Body of pancreas (tissue), 4 donors: ENCODE measurements around the gene ESM1. TPM values are rescaled to one million over a fixed set of nuclear protein-coding genes. Genes with fewer than 3 reads are reported as not detected.

Source experiments
- ATAC-seq: fragments of 150-250 bp; one replicate; pipeline ENCODE4 v1.9.1; 2016
- DNase-seq, 4 donors: peaks; one replicate each; pipeline ENCODE4 v3.0.0-alpha.2; 2019
- H3K27ac ChIP-seq, 4 donors: fragments of 200-600 bp; sonication (generic); 1 replicate in 3 of 4; 2 replicates in 1 of 4; pipeline versions ENCODE4 v1.5.1 to v1.6.1; 2016 to 2019; ENCODE audit warnings: mild to moderate bottlenecking in 1 of 4, mixed read lengths in 1 of 4, moderate library complexity in 1 of 4
- H3K27me3 ChIP-seq, 2 donors: fragments of 200-600 bp; sonication (generic); one replicate each; pipeline ENCODE4 v1.6.0; 2016; ENCODE audit warnings: mild to moderate bottlenecking in 1 of 2
- H3K36me3 ChIP-seq, 2 donors: fragments of 200-600 bp; sonication (generic); replicated peaks in 1 of 2; 2 replicates each; pipeline ENCODE4 v1.5.1; 2016; ENCODE audit warnings: low read depth in 2 of 2; ENCODE audit not compliant: insufficient read depth in 1 of 2
- H3K4me1 ChIP-seq: fragments of 200-600 bp; sonication (generic); one replicate; pipeline ENCODE4 v1.6.0; 2016
- H3K4me3 ChIP-seq, 2 donors: fragments of 200-600 bp; sonication (generic); 1 replicate in 1 of 2; 2 replicates in 1 of 2; pipeline ENCODE4 v1.5.1; 2016 to 2019
- H3K9me3 ChIP-seq, 3 donors: fragments of 200-600 bp; sonication (generic); 1 replicate in 2 of 3; 2 replicates in 1 of 3; pipeline ENCODE4 v1.5.1; 2016
- CTCF ChIP-seq, 7 experiments: fragments of 450-650 bp in 4 of 7; fragments of 200-600 bp in 3 of 7; sonication (generic) in 3 of 7; IDR thresholded peaks; one replicate each; pipeline ENCODE4 v1.5.1; 2016 to 2019; ENCODE audit warnings: antibody characterized with exemption in 7 of 7
- POLR2A ChIP-seq, 3 donors: fragments of 450-650 bp; IDR thresholded peaks; one replicate each; pipeline ENCODE4 v1.6.1; 2016; ENCODE audit warnings: antibody characterized with exemption in 3 of 3, mild to moderate bottlenecking in 2 of 3
- WGBS, 2 donors: methylation state at CpG; one replicate each; pipeline ENCODE4 v1.1.5; 2017; 5-methylcytosine and 5-hydroxymethylcytosine counted together
- intact Hi-C: fragments of 100-400 bp; cut with DNase I; formaldehyde crosslinking; loops from one replicate; pipeline ENCODE4 v1.15.1; 2023
- total RNA-seq, 2 donors: library from RNA; depleted of rRNA; stranded (reverse); fragments of >200 nt; gene quantifications; one replicate each; pipeline ENCODE4 v1.1.0, GENCODE V29; 2016

ESM1 gene
- total RNA-seq, 2 donors from 2014 or later: 0.52 TPM; not detected in 1

- no peak overlapping the region for H3K27ac ChIP-seq
- H3K9me3 ChIP-seq: no peaks in the 10 kb centered on the region
- 51 to 58% methylated on average over 7 of the region's 7 CpGs for WGBS, 2 donors
- ATAC-seq (no peak), DNase-seq (peak in 3 of 4 donors; percentile 13 to 30 (median 20))
- H3K4me1 ChIP-seq: no peaks in the 10 kb centered on the region
- intact Hi-C loops: loop anchor here (10.0 kb wide), 1 partner anchor 200 kb away; no protein-coding TSS in a partner anchor
- peak; percentile 21 to 61 (median 49) for TF ChIP-seq CTCF (IDR thresholded peaks at IDR 0.05)
- no peak for TF ChIP-seq POLR2A (IDR thresholded peaks at IDR 0.05)
- no peak overlapping the region for H3K4me3 ChIP-seq
- H3K27me3 ChIP-seq: no peaks in the 10 kb centered on the region
- no peaks in the 10 kb centered on the region for H3K36me3 ChIP-seq
Measured at GRCh38 chr5:54944364-54944763, 41.0 kb downstream of the ESM1 start.

- no peaks in the 10 kb centered on the region for H3K27me3 ChIP-seq
- H3K36me3 ChIP-seq: no peaks in the 10 kb centered on the region
- H3K4me1 ChIP-seq: no peaks in the 10 kb centered on the region
- no peak for ATAC-seq
- no peak overlapping the region for H3K4me3 ChIP-seq
- no peaks in the 10 kb centered on the region for H3K9me3 ChIP-seq
- no peak for TF ChIP-seq CTCF (IDR thresholded peaks at IDR 0.05)
- TF ChIP-seq POLR2A (IDR thresholded peaks at IDR 0.05): no peak
- DNase-seq: no peak
- WGBS, 2 donors: 46 to 47% methylated on average over 9 of the region's 9 CpGs
- peak overlapping the region in 1 of 4 donors; percentile 7 for H3K27ac ChIP-seq
- intact Hi-C loops: loop anchor here (10.0 kb wide), 1 partner anchor 203 kb away; no protein-coding TSS in a partner anchor
Measured at GRCh38 chr5:54942064-54942778, 43.2 kb downstream of the ESM1 start.

GRCh38 chr5:54936201-54936600 lies 49.2 kb downstream of the ESM1 start:
- no peak overlapping the region for H3K4me3 ChIP-seq
- no peaks in the 10 kb centered on the region for H3K9me3 ChIP-seq
- no peaks in the 10 kb centered on the region for H3K36me3 ChIP-seq
- intact Hi-C loops: no loop called here
- H3K4me1 ChIP-seq: no peaks in the 10 kb centered on the region
- H3K27me3 ChIP-seq: no peaks in the 10 kb centered on the region
- DNase-seq (no peak), ATAC-seq (no peak)
- TF ChIP-seq CTCF (IDR thresholded peaks at IDR 0.05): no peak
- TF ChIP-seq POLR2A (IDR thresholded peaks at IDR 0.05): no peak
- 32 to 37% methylated on average over 5 of the region's 5 CpGs for WGBS, 2 donors
- no peak overlapping the region for H3K27ac ChIP-seq

- Histone ChIP-seq H3K4me3 (no peak overlapping the region), H3K36me3 (no peaks in the 10 kb centered on the region), H3K27me3 (no peaks in the 10 kb centered on the region), H3K4me1 (no peaks in the 10 kb centered on the region), H3K9me3 (no peaks in the 10 kb centered on the region), H3K27ac (no peak overlapping the region)
- TF ChIP-seq CTCF (IDR thresholded peaks at IDR 0.05) (no peak), POLR2A (IDR thresholded peaks at IDR 0.05) (no peak)
- DNase-seq (no peak), ATAC-seq (no peak)
- intact Hi-C loops: no loop called here
- 55 to 62% methylated on average over 6 of the region's 6 CpGs for WGBS, 2 donors
Measured at GRCh38 chr5:54932789-54933188, 52.6 kb downstream of the ESM1 start.

GRCh38 chr5:54930736-54931135 lies 54.7 kb downstream of the ESM1 start:
- Histone ChIP-seq H3K4me1 (no peaks in the 10 kb centered on the region), H3K27me3 (no peaks in the 10 kb centered on the region), H3K9me3 (no peaks in the 10 kb centered on the region), H3K4me3 (no peak overlapping the region), H3K36me3 (no peaks in the 10 kb centered on the region), H3K27ac (no peak overlapping the region)
- TF ChIP-seq POLR2A (IDR thresholded peaks at IDR 0.05): no peak
- no peak for TF ChIP-seq CTCF (IDR thresholded peaks at IDR 0.05)
- no peak for ATAC-seq
- intact Hi-C loops: no loop called here
- no peak for DNase-seq
- 65 to 66% methylated on average over 2 of the region's 2 CpGs for WGBS, 2 donors
